Skeletal muscle tissue (tissue), 4 donors: ENCODE results near the gene HMCN1. TPM values are rescaled to one million over a fixed set of nuclear protein-coding genes. Genes with fewer than 3 reads are reported as not detected.
"Not testable (repeated sequence)": the region's sequence is repeated elsewhere in the genome, so short reads cannot be mapped to it uniquely, and the experiment has no call there.

Source experiments
- H3K27ac ChIP-seq: one replicate; pipeline ENCODE4 v1.7.0; 2013; ENCODE audit warnings: mild to moderate bottlenecking, low read depth, low read length, inconsistent platforms
- H3K27me3 ChIP-seq, 3 donors: one replicate each; pipeline ENCODE4 v1.7.0; 2013; ENCODE audit warnings: low read length in 3 of 3; ENCODE audit not compliant: control insufficient read depth in 3 of 3, insufficient read depth in 3 of 3
- H3K36me3 ChIP-seq, 3 donors: one replicate each; pipeline ENCODE4 v1.7.0; 2013; ENCODE audit warnings: low read length in 3 of 3; ENCODE audit not compliant: control insufficient read depth in 3 of 3, insufficient read depth in 3 of 3
- H3K4me1 ChIP-seq, 3 donors: one replicate each; pipeline ENCODE4 v1.7.0; 2013; ENCODE audit warnings: low read length in 3 of 3, mild to moderate bottlenecking in 3 of 3; ENCODE audit not compliant: control insufficient read depth in 3 of 3, insufficient read depth in 3 of 3
- H3K4me3 ChIP-seq, 3 donors: one replicate each; pipeline ENCODE4 v1.7.0; 2013; ENCODE audit warnings: low read length in 3 of 3
- H3K9ac ChIP-seq, 3 donors: one replicate each; pipeline ENCODE4 v1.7.0; 2013; ENCODE audit warnings: low read length in 3 of 3, mild to moderate bottlenecking in 3 of 3, moderate library complexity in 2 of 3, low read depth in 1 of 3
- H3K9me3 ChIP-seq, 3 donors: one replicate each; pipeline ENCODE4 v1.7.0; 2013; ENCODE audit warnings: low read length in 3 of 3; ENCODE audit not compliant: control insufficient read depth in 3 of 3
- total RNA-seq: library from RNA; depleted of rRNA; stranded (reverse); fragments of >200 nt; gene quantifications from one replicate; pipeline ENCODE4 v1.2.3, GENCODE V29; 2014
- donor health status: Osteomylitis.

The HMCN1 gene
- total RNA-seq, 1 donor from 2014 or later, result 16.7 TPM

DNA sequence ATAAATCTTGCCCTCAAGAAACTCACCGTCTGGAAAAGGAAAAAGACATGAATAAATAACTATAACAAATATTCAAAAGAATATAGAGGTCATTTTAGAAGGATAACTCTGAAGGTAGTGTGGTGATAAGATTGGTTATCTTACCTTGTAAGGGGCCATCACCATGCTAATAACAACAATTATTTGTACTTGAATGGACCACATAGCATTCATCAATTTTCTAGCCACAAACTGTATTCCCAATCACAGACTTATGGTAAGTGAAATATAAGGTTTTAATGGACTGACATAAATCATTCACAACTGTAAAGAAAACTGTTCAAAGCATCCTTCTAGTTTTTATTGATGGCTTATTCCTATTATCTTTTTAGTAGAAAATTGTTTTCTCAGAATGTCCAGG, 57.8 kb downstream of the HMCN1 start:
- H3K4me1 ChIP-seq, result peaks cover 0 to 5% (median 0%) of the 10 kb centered on the region in 3 donors
- no peaks in the 10 kb centered on the region for H3K36me3 ChIP-seq
- no peak overlapping the region for H3K4me3 ChIP-seq
- H3K27ac ChIP-seq, result no peak overlapping the region
- no peaks in the 10 kb centered on the region for H3K27me3 ChIP-seq
- no peak overlapping the region for H3K9ac ChIP-seq
- H3K9me3 ChIP-seq, result no peaks in the 10 kb centered on the region

DNA sequence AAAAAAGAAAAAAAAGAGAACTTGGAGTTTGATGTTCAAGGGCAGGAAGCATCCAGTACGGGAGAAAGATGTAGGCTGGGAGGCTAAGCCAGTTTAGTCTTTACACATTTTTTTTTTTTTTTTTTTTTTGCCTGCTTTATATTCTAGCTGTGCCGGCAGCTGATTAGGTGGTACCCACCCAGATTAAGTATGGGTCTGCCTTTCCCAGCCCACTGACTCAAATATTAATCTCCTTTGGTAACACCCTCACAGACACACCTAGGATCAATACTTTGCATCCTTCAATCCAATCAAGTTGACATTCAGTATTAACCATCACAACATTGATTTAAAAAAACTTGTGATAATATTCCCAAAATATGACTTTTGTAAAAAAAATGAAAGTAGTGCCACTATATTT, 60.3 kb downstream of the HMCN1 start:
- not testable (repeated sequence) for H3K27me3 ChIP-seq, H3K4me1 ChIP-seq, H3K9ac ChIP-seq, H3K9me3 ChIP-seq, H3K4me3 ChIP-seq, H3K36me3 ChIP-seq, H3K27ac ChIP-seq

DNA sequence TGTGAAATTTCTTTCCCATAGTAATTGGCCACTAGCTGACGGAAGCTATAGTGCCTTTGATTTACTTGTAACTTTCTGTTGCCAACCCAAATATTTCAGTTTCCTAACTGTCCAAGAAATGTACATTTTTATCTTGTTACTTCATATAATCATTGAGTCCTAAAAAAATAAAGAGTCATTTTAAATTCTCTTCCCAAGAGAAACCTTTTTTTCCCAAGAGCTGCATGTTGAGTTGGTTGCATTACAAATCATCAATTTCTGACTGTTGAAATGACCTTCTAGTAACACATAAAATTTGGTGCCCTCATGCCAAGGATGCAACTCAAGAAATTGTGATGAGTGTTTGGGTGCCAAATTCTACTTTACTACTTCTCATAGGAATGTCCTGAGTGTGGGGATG, 61.0 kb downstream of the HMCN1 start:
- Histone ChIP-seq H3K36me3 (no peaks in the 10 kb centered on the region), H3K9ac (no peak overlapping the region), H3K4me3 (no peak overlapping the region), H3K27ac (no peak overlapping the region), H3K9me3 (peaks cover 0 to 4% (median 0%) of the 10 kb centered on the region in 3 donors), H3K27me3 (no peaks in the 10 kb centered on the region), H3K4me1 (peaks cover 0 to 5% (median 0%) of the 10 kb centered on the region in 3 donors)

DNA sequence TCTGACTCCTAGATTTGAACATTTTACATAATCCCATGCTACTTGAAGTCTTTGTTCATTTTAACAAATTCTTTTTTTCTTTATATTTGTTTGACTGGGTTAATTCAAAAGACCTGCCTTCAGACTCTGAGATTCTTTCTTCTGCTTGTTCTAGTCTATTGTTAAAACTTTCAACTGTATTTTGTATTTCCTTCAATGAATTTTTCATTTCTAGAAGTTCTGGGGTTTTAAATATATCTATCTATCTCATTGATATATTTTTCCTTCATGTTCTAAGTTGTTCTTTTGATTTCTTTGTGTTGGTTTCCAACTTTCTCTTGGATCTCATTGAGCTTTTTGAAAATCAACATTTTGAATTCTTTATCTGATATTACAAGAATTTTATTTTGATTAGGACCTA, 64.3 kb downstream of the HMCN1 start:
- Histone ChIP-seq H3K27me3 (no peaks in the 10 kb centered on the region), H3K36me3 (no peaks in the 10 kb centered on the region), H3K4me3 (no peak overlapping the region), H3K9ac (no peak overlapping the region), H3K9me3 (peaks cover 0 to 4% (median 0%) of the 10 kb centered on the region in 3 donors), H3K4me1 (no peaks in the 10 kb centered on the region), H3K27ac (no peak overlapping the region)

DNA sequence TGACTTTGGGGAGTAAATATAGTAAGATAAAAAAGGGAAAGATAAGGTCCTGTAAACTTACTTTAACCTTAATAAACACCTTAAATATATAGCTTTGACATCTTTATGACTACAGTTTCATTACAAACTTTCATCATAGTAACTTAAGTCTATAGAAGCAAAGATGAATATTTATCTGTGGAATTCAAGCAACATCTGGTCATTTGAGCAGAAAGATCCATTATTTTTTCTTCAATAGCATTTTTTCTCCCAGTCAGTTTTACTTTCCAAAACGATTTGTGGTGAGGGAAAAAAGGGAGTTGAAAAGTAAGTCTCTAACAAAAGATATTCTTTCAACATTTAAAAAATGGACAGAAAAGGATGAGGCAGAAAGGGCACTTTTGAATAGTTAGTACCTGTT, 69.0 kb downstream of the HMCN1 start:
- Histone ChIP-seq H3K4me1 (no peaks in the 10 kb centered on the region), H3K27ac (no peak overlapping the region), H3K36me3 (no peaks in the 10 kb centered on the region), H3K9ac (no peak overlapping the region), H3K9me3 (no peaks in the 10 kb centered on the region), H3K4me3 (no peak overlapping the region), H3K27me3 (no peaks in the 10 kb centered on the region)

DNA sequence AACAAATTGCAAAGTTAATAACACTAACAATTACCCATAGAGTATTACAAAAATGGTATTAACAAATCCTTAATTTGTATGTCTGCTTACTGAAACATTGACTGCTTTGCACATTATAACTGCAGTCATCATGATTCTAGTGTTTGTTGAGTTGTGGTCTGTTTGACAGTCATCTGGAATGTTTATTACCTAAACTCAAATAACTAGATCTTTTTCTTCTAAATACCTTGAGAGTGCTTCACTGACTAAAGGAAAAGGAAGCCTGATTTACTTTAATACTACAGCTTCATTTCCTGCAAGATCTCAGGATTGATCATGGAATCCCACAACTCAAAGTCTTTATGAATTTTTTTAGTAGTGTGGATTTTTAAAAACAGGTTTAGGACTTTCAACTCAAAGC, 70.0 kb downstream of the HMCN1 start:
- H3K9me3 ChIP-seq, result no peaks in the 10 kb centered on the region
- H3K27ac ChIP-seq, result no peak overlapping the region

DNA sequence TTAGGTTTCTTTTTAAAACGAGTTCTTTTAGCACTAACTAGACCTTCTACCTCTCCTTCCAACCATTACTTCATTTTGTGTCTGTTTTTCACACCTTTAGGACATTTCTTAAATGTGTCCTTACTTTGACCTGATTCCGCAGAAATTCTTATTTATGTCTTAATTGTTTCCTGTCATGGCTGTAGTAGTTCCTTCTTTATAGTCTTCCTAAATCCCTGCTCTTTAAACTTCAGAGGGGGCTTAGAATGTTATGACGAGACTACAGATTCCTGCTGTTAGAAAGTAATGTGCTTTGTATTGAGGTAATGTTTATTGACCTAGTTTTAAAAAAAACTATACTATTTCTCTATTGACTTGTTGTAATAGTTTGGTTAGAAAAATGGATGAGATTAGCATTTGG, 70.4 kb downstream of the HMCN1 start:
- no peaks in the 10 kb centered on the region for H3K36me3 ChIP-seq
- H3K27me3 ChIP-seq, result no peaks in the 10 kb centered on the region
- H3K9ac ChIP-seq, result no peak overlapping the region
- no peaks in the 10 kb centered on the region for H3K9me3 ChIP-seq
- no peak overlapping the region for H3K27ac ChIP-seq
- no peak overlapping the region for H3K4me3 ChIP-seq
- no peaks in the 10 kb centered on the region for H3K4me1 ChIP-seq

More for the DNA sequence above, 70.0 kb downstream of the HMCN1 start:
- H3K4me3 ChIP-seq, result no peak overlapping the region
- H3K9ac ChIP-seq, result no peak overlapping the region
- no peaks in the 10 kb centered on the region for H3K36me3 ChIP-seq
- H3K4me1 ChIP-seq, result no peaks in the 10 kb centered on the region
- no peaks in the 10 kb centered on the region for H3K27me3 ChIP-seq

DNA sequence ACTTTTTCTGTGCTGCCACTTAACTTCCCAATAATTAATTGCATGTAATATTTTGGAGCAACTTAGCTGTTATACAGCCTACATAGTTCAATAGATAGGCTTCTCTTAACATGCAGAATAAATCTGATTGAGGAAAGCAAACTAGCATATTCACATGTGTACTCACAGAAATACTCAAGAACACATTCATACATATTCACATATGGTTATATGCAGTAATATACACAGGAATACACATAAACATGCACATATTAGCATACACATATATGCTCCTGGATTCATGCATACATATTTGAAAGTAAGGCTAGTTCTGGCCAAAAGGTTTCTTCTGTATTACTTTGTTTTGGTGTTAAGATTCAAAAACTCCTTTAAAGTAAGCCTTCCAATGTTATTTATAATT, 73.1 kb downstream of the HMCN1 start:
- Histone ChIP-seq H3K27ac (no peak overlapping the region), H3K27me3 (no peaks in the 10 kb centered on the region), H3K4me1 (no peaks in the 10 kb centered on the region), H3K9me3 (no peaks in the 10 kb centered on the region), H3K36me3 (no peaks in the 10 kb centered on the region), H3K4me3 (no peak overlapping the region), H3K9ac (no peak overlapping the region)

DNA sequence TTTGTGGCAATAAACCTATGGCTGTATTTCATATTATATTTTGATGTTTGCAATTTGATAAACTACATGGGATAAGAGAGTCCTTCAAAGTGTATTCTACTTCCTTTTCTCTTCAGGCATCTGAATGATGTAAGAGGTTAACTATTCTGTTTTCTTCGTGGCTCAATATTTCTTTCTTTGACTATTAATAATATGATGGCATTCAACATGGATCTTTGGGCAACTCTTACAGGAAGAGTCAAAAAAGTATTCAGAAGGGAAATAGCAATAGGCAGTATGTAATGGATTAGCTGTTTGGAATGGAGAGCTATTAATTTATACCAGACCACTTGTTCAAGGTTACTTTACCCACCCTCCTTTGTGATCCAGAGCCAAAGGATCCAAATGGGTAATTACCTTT, 74.4 kb downstream of the HMCN1 start:
- H3K27ac ChIP-seq, result no peak overlapping the region
- no peak overlapping the region for H3K4me3 ChIP-seq
- no peaks in the 10 kb centered on the region for H3K36me3 ChIP-seq
- H3K9me3 ChIP-seq, result no peaks in the 10 kb centered on the region
- H3K9ac ChIP-seq, result no peak overlapping the region
- H3K4me1 ChIP-seq, result no peaks in the 10 kb centered on the region
- no peaks in the 10 kb centered on the region for H3K27me3 ChIP-seq

DNA sequence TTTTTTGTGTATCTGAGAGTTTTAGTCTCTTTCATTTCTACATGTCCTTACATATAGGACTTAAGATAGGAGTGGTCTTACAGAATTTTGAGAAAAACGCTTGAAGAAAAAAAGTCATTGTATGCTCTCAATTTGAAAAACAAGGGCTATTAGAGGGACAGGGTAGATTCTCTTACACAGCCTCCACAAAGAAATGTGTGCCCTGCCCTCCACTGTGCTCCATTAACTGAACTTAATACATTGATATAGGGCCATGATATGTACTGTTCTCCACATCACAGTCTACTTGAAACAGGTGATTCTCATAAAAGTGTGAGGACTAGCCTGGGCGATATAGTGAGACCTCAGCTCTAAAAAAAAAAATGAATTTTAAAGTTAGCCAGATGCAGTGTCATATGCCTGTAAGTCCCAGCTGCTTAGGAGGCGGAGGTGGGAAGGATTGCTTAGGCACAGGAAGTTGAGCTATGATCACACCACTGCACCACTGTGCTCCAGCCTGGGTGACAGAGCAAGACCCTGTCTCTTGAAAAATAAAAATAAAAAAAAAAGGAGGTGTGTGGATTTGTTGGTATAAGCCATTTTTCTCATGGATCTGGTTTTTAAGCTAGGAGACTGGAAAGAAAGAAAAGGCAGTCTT, 77.0 kb downstream of the HMCN1 start:
- no peaks in the 10 kb centered on the region for H3K36me3 ChIP-seq
- no peak overlapping the region for H3K9ac ChIP-seq
- H3K27ac ChIP-seq, result no peak overlapping the region
- no peaks in the 10 kb centered on the region for H3K9me3 ChIP-seq
- no peaks in the 10 kb centered on the region for H3K27me3 ChIP-seq
- H3K4me3 ChIP-seq, result no peak overlapping the region
- H3K4me1 ChIP-seq, result no peaks in the 10 kb centered on the region
